Measurements from ENCODE around the gene PITPNM1.
"Not testable (repeated sequence)": the region's sequence is repeated elsewhere in the genome, so short reads cannot be mapped to it uniquely, and the experiment has no call there.

DNA sequence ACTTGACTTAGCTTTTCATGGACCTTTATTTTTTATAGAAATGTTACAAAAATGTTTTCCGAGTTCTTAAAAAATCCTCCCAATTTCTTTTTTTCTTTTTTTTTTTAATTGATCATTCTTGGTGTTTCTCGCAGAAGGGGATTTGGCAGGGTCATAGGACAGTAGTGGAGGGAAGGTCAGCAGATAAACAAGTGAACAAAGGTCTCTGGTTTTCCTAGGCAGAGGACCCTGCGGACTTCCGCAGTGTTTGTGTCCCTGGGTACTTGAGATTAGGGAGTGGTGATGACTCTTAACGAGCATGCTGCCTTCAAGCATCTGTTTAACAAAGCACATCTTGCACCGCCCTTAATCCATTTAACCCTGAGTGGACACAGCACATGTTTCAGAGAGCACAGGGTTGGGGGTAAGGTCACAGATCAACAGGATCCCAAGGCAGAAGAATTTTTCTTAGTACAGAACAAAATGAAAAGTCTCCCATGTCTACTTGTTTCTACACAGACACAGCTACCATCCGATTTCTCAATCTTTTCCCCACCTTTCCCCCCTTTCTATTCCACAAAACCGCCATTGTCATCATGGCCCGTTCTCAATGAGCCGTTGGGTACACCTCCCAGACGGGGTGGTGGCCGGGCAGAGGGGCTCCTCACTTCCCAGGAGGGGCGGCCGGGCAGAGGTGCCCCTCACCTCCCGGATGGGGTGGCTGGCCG lies 27.7 kb downstream of the PITPNM1 start:
- not testable (repeated sequence) for TF ChIP-seq EZH2phosphoT487 (conservative IDR thresholded peaks at IDR 0.05; ENCODE audit: low read length)
- TF ChIP-seq, protein P1, sequence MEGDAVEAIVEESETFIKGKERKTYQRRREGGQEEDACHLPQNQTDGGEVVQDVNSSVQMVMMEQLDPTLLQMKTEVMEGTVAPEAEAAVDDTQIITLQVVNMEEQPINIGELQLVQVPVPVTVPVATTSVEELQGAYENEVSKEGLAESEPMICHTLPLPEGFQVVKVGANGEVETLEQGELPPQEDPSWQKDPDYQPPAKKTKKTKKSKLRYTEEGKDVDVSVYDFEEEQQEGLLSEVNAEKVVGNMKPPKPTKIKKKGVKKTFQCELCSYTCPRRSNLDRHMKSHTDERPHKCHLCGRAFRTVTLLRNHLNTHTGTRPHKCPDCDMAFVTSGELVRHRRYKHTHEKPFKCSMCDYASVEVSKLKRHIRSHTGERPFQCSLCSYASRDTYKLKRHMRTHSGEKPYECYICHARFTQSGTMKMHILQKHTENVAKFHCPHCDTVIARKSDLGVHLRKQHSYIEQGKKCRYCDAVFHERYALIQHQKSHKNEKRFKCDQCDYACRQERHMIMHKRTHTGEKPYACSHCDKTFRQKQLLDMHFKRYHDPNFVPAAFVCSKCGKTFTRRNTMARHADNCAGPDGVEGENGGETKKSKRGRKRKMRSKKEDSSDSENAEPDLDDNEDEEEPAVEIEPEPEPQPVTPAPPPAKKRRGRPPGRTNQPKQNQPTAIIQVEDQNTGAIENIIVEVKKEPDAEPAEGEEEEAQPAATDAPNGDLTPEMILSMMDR (IDR thresholded peaks at IDR 0.05; ENCODE audit: insufficient read depth, low read length, poor library complexity, severe bottlenecking): not testable (repeated sequence)

Measured in SU-DHL-6 (cell line).